Ramos (cell line): ENCODE results near the gene TACR2.

Experiments
- in situ Hi-C: fragments of 300-500 bp; cut with MboI; formaldehyde crosslinking; loops from one replicate; pipeline ENCODE4 v1.14.3; 2022; ENCODE audit warnings: low sequenced_read_pairs; ENCODE audit not compliant: unreplicated experiment

Gene TACR2

DNA sequence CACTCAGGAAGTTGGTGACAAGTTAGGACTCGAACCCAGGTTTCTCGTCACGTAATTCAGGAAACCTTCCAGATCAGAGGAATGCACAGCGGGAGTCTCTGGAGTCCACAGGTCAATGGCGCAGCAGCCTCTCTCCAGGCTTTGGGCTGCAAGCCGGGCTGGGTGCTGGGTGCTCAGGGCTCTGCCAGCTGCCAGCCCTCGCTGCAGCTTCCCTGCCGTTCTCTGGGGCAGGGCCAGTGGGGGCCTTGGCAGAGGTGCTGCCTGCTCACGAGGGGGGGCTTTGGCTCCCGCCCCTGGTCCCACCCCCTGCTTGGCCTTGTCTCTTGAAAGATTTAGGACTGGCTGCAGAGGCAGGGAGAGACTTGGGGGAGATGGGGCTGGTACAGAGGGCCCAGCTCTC is at the start of gene TACR2:
TSS of gene TACR2 (minus strand) at position 224 of the 400 bp plus-strand sequence. CDS start 595 bp downstream, outside the sequence.
- in situ Hi-C loops, result no loop called here

DNA sequence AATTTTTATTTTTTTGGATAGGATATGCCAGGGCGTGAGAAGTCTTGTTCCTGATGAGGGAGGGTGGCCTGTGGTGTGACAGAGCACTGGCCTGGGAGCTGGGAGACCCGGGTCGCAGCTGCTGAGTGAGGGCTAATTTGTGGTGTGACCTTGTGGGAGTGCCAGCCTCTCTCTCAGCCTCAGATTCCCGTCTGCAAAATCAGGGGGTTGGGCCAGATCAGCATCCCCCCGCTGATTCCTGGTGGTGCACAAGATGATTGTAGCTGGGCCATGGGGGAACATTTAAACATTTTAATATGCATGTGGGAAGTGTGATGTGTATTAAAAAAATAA is 49.4 kb upstream of the TACR2 start:
- in situ Hi-C loops, result no loop called here

- in situ Hi-C loops, result no loop called here
Observed at GRCh38 chr10:69465457-69466157, 48.9 kb upstream of the TACR2 start.

GRCh38 chr10:69464801-69465401 is 48.2 kb upstream of the TACR2 start:
- in situ Hi-C loops, result no loop called here

- in situ Hi-C loops, result no loop called here
Observed at GRCh38 chr10:69464401-69464800, 47.7 kb upstream of the TACR2 start.

DNA sequence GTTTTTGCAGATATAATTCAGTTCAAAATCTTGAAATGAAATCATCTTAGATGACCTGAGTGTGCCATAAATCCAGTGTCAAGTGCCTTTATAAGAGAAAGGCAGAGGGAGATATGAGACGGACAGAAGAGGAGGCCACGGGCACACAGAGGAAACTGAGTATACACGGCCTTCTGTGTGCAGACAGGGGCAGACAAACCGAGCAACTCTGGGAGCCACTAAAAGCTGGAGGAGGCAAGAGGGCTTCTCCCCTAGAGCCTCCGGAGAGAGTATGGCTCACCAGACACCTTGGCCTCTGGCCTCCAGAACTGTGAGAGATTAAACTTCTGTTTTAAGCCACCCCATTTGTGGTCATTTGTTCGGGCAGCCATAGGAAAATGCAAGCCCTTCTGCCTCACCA is 47.2 kb upstream of the TACR2 start:
- in situ Hi-C loops, result no loop called here

GRCh38 chr10:69461243-69462025 is 44.7 kb upstream of the TACR2 start:
- in situ Hi-C loops, result no loop called here

DNA sequence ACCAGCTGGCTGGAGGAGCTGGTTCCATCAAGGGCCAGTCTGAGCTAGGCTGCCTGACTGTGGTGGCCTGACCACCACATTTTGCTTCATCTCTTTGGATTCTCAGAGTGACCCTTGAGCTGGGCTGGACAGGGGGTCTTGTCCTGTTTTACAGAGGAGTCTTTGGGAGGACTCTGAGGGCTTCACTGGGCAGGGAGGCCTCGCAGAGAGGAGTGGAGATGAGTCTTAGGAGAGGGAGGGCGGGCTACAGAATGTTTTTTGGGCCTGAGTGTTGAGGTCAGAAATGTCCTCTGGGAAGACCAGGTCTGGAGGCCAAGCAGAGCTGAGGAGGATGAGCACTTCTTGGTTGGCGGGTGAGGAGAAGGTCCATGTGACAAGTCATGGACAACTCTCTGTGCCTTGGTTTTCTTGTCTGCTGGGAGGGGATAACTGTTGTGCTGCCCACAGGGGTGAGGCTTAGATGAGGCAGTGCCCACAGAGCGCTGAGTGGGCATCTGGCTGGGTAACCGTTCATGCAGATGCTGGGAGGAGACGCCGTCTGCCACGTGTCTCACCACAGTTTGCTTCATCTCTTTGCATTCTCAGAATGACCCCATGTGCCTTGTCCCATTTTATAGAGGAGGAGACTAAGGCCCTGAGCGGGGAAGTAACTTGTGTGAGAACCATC is 44.0 kb upstream of the TACR2 start:
- in situ Hi-C loops, result no loop called here

GRCh38 chr10:69459893-69460575 is 43.3 kb upstream of the TACR2 start:
- in situ Hi-C loops, result no loop called here

DNA sequence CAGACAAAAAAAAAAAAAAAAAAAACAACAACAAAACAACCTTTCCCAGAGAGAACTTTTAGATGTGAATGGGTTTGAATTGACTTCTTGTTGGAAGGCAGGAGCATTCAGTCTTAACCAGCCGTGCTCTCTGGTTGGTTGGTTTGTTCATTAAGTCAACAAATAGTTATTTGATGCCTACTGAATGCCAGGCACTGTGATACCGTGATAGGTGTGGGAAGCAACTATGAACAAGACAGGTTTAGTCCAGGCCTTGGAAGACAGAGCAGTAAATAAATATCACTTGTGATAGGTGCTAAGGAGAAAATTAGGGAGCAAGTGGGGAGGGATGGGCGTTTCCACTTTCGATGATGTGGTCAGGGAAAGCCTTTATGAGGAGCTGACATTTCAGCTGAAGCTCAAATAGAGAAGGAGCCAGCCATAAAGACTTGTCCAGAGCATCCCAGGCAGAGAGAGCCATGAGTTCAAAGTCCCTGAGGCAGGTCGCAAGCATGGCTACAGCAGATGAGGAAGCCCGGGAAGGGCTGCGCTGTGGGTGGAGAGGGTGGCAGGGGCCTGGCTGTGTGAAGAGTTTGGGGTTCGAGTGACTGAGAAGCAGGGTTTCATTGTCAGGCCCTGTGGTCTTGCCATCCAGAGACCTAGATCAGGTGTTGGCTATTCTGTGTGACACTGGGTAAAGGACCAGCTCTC is 42.5 kb upstream of the TACR2 start:
- in situ Hi-C loops, result no loop called here

DNA sequence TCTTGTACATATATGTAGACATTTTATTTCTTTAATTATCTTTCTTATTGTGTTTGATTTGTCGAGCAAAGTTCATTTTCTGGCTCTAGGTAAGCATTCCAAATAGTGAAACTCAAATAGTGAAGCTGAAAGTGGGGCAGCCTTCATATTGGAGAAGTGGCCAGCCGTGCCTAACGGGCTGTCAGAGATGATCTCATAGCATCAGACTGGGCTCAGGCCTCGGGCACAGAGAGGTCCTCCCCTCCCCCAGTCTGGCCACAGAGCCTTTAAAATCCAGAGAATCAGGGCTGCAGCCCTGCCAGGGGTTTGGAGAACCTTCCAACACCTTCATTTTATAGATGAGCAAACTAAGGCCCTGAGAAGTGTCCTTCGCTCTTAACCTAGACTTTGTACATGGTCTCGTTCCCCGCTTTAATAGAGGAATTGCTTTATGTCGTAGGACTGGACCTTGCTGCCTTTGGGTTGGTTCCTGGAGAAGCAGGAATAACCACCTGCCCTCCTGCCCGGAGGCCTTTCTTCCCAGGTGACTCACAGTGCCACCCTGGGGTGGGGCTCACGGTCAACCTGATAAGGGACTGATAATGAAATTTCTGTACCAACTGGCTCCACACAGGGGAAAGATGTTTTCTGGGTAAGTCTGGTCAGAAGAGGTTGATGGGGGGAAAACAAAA is 41.8 kb upstream of the TACR2 start:
- in situ Hi-C loops, result no loop called here

- in situ Hi-C loops, result no loop called here
Observed at GRCh38 chr10:69457771-69458237, 41.1 kb upstream of the TACR2 start.

GRCh38 chr10:69456880-69457693 is 40.4 kb upstream of the TACR2 start:
- in situ Hi-C loops, result no loop called here

- in situ Hi-C loops, result no loop called here
Observed at GRCh38 chr10:69455006-69455763, 38.5 kb upstream of the TACR2 start.

- in situ Hi-C loops, result no loop called here
Observed at GRCh38 chr10:69453795-69454194, 37.1 kb upstream of the TACR2 start.

DNA sequence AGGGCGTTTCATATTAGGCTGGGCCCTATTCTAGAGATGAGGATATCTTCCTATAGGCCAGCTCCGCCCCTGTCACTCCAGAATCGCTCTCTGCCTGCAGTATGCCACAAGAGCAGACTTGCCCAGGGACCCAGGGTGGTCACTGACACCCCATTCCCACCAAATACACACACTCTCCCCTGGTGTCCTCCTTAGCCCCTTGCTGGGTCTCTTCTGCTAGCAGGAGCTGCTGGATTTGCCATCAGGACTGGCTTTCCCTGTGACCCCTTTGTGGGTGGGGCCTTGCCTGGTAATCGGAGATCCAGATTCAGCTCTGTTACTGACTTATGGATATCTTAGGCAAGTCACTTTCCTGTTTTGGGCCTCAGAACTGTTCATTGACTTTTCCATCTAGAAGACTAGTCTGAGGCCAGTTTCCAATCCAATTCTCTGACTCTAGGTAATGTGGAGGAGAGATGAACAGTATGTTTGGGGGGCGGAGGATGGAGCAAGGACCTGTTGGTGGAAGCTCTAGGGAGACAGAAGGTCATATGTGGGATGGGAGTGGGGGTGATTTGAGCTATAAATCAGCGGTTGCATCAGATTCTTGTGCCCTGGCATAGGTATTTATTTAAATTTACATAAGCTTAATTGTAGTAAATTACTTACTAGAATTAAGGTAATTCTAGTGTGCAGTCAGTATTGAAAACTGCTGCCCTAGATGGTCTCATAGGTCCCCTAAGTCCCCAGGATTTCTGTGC is 36.1 kb upstream of the TACR2 start:
- in situ Hi-C loops, result no loop called here

- in situ Hi-C loops, result no loop called here
Observed at GRCh38 chr10:69451784-69452251, 35.1 kb upstream of the TACR2 start.
